IPS-11a (cell line): ENCODE measurements around the gene GPR37L1.
"Not testable (repeated sequence)": the region's sequence is repeated elsewhere in the genome, so short reads cannot be mapped to it uniquely, and the experiment has no call there.

Experiments used
- H3K4me3 ChIP-seq: one replicate; pipeline ENCODE4 v1.5.1; 2013; ENCODE audit warnings: low read depth, low read length, control low read depth

The GPR37L1 gene

GRCh38 chr1:202167054-202167453 is 44.3 kb downstream of the GPR37L1 start:
- not testable (repeated sequence) for H3K4me3 ChIP-seq

DNA sequence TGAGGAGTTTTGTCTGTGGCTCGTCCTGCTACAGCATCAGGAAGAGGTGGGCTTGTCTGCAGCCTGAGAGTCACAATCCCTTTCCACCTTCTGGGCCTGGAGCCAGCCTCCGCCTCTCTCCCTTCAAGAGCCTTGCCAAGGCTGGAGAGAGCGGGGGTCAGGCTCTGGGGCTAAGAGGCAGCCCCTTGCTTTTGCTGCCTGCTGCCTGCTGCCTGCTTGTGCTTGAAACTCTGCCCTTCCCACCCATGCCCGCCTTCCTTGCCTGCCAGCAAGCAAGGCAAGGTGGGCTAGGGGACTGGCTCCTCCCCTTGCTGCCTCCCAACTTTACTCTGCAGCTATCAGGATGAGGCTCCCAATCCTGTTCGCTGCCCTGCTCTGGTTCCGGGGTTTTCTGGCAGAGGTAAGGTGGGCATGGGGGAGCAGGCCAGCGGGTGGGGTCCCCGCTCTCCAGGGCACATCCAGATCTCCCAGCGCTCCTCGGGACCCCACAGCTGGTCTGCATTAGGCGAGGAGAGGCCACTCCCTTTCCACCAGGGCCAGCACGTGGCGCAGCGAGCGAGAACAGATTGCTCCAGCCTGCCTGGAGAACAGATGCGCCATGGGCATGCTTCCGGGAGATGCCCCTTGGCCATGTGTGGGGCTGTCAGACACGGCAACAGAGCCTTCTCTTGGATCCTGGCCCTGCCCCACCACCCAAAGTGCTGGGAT is 45.1 kb downstream of the GPR37L1 start:
- no peak overlapping the region for H3K4me3 ChIP-seq

DNA sequence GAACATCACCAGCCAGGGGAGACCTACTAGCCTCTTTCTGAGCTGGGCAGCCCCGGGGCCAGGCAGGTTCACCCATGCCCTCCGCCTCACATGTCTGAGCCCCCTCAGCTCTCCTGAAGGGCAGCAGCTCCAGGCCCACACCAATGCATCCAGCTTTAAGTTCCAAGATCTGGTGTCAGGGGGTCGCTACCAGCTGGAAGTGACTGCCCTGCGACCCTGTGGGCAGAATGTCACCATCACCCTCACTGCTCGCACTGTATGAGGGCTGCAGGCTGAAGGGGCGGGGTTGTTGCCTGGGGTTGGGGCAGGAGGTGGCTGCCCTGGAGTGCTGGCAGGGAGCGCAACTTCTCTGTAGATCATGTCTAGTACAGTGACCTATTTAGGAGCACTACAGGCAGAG is 46.1 kb downstream of the GPR37L1 start:
- H3K4me3 ChIP-seq: no peak overlapping the region

DNA sequence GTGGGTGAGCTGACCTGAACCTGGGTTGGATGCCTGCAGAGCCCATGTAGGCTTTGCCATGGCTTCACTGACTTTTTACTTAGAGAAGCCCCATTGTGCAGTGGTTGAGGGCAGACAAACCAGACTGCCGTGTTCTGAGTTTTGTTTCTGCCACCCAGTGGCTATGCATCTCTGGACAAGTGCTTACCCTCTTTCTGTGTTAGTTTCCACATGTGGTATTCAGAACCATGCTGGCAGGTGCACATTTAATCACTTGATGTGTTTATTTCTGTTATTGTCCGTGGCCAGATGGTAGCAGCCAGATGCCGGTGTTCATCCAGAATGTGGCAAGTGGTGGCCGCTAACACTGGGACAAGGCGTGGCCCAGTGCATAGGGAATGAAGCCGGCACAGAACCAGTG is 48.0 kb downstream of the GPR37L1 start:
- no peak overlapping the region for H3K4me3 ChIP-seq

DNA sequence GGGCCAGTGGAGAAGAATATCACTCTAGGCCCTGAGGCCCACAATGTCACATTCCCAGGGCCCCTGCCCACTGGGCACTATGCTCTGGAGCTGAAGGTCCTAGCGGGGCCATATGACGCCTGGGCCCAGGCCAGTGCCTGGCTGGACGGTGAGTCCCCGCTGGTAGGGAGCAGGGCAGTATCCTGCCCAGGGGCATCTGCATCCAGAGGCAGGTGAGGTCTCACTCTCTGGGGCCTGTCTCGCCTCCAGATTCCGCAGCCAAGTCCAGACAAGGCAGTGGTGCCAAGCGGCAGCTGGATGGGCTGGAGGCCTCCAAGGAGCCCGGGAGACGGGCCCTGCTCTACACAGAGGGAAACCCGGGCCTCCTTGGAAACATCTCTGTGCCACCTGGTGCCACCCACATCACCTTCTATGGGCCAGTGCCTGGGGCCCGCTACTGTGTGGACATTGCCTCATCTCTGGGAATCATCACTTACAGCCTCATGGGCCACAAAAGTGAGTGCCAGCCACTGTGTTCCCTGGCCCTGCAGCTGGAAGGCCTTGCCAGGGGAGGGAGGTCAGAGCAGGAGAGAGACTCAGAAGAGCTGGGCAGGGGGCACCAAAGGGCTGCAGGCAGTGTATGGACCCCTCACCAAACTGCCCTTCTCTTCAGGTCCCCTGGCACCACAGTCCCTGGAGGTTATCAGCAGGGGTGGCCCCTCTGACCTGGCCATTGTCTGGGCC is 48.7 kb downstream of the GPR37L1 start:
- no peak overlapping the region for H3K4me3 ChIP-seq

DNA sequence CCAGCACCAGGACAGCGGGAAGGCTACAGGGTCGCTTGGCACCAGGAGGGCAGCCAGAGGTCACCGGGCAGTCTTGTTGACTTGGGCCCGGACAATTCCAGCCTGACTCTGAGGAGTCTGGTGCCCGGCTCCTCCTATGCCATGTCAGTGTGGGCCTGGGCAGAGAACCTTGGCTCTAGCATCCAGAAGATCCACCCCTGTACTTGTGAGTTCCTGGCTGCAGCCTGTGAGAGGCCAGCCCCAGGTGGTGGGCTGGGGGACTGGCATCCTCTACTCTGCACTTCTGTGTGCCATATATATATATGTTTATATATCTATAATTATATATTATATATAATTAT is 49.3 kb downstream of the GPR37L1 start:
- no peak overlapping the region for H3K4me3 ChIP-seq

- no peak overlapping the region for H3K4me3 ChIP-seq
Observed at GRCh38 chr1:202173993-202174392, 51.3 kb downstream of the GPR37L1 start.

DNA sequence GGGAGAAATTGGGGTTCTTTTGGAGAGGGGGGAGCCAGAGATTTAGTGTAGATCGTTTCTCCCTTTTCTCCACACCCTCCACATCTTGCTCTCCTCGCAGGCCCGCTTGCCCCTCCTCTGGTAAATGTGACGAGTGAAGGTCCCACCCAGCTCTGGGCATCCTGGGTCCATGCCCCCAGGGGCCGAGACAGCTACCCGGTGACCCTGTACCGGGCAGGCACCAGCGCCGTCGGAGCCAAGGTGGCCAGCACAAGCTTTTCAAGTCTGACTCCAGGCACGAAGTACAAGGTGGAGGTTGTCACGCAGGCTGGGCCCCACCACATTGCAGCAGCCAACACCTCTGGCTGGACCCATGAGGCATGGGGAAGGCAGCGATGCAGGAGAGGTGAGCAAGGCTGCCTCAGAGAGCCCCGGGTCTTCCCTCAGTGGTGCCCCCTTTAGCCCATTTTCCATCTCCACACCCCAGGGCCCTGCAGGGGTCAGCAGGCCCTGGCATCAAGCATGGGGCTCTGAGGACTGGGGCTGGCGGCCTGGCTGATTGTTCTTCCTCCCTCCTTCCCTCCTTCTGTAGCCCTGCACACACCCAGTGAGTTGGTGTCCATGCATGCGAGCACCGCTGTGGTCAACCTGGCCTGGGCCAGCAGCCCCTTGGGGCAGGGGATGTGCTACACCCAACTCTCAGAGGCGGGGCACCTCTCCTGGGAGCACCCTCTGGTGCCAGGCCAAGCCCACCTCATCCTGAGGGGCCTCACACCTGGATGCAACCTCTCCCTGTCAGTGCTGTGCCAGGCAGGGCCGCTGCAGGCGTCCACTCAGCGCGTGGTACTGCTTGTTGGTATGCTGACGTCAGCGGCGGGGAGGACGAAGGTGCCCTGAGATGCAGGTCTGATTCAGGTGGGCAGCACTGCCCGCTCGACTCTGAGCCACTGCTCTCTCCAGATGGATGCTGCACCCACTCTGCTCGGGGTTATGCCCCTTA is 54.5 kb downstream of the GPR37L1 start:
- H3K4me3 ChIP-seq: no peak overlapping the region

GRCh38 chr1:202179828-202180750 is 57.4 kb downstream of the GPR37L1 start:
- H3K4me3 ChIP-seq: no peak overlapping the region

DNA sequence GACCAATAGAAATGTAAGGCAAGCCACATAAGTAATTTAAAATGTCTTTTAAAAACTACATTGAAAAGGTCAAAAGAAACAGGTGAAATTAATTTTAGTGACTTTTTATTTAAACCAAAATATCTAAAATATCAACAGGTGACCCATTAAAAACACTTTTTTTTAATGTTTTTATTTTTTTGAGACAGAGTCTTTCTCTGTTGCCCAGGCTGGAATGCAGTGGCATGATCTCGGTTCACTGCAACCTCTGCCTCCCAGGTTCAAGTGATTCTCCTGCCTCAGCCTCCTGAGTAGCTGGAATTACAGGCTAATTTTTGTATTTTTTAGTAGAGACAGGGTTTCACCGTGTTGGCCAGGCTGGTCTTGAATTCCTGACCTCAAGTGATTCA is 58.0 kb downstream of the GPR37L1 start:
- not testable (repeated sequence) for H3K4me3 ChIP-seq

DNA sequence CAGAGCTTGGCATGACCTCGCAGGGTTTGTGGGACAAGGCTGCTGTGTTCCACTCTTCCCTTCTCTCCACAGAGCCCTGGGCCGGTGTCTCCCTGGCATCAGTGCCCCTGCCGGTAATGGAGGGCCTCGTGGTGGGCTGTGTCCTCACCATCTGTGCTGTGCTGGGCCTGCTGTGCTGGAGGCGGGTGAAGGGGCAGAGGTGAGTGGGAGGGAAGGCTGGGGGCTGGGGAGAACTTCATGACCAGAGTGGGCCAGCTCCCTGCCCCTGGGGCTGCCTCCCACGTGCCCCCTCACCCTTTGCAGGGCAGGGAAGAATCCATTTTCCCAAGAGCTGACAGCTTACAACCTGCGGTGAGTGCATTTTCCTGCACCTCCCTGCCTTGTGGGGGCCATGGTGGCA is 58.9 kb downstream of the GPR37L1 start:
- no peak overlapping the region for H3K4me3 ChIP-seq

DNA sequence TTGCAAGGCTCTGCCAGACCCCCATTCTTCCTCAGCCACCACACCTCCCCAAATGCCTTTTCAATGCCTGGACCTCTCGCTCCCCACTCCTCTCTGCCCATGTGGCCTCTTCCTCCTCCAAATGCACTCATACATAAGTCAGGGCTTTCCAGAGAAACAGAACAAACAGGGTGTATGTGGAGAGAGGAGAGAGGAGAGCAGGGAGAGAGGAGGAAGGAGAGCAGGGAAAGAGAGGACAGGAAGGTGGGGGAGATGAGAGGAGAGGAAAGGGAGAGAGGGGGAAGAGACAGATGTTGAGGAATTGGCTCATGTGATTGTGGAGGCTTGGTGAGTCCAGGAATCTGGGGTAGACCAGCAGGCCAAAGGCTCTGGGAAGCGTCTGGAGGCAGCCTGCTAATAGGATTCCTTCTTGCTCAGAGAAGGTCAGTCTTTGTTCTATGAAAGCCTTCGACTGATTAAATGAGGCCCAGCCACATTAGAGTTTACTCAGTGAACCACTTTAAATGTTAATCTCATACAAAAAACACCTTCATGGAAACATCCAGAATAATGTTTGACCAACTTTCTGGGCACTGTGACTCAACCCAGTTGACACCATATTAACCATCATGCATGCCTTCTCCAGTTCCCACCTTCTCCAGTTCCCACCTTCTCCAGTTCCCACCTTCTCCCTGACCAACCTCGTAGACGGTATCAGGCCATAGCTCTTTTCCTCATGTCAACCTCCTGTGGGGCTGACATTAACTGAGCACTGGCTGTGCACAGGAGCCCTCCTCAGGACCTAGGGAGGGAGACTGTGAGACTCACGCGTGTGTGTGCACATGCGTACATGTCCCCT is 59.5 kb downstream of the GPR37L1 start:
- no peak overlapping the region for H3K4me3 ChIP-seq
